Mucosa of stomach (tissue), 1 donor: ENCODE data around the gene ERICH6.

Experiments used
- H3K27me3 ChIP-seq: one replicate; pipeline ENCODE4 v1.7.0; 2013; ENCODE audit warnings: mild to moderate bottlenecking, low read length; ENCODE audit not compliant: control insufficient read depth, insufficient read depth
- H3K36me3 ChIP-seq: one replicate; pipeline ENCODE4 v1.7.0; 2013; ENCODE audit warnings: low read length; ENCODE audit not compliant: control insufficient read depth, insufficient read depth
- H3K4me1 ChIP-seq: one replicate; pipeline ENCODE4 v1.7.0; 2013; ENCODE audit warnings: mild to moderate bottlenecking, low read length; ENCODE audit not compliant: control insufficient read depth, insufficient read depth
- H3K4me3 ChIP-seq: one replicate; pipeline ENCODE4 v1.7.0; 2013; ENCODE audit warnings: low read length
- H3K9ac ChIP-seq: one replicate; pipeline ENCODE4 v1.7.0; 2013; ENCODE audit warnings: mild to moderate bottlenecking, low read length, moderate library complexity
- H3K9me3 ChIP-seq: one replicate; pipeline ENCODE4 v1.7.0; 2013; ENCODE audit warnings: mild to moderate bottlenecking, low read length, moderate library complexity; ENCODE audit not compliant: control insufficient read depth
- donor health status: Pancreatic carcinoma.

Gene ERICH6

DNA sequence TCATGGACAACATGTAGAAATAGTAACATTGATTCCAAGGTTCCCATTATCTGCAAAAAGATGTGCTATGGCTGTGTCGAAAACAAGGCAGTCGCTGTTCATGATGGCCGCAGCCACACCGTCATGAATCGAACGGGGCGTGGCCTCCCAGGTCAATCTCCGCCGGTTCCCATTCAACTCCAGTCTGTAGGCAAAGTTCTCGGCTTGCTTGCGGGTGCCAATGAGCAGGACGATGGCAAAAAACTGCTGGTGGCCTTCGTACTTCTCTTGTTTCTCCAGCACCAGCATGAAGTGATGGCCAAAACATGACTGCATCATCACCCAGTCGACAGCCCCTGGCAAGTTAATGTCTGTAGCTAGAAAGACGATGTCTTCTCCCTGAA, 38.4 kb upstream of the ERICH6 start:
- H3K4me3 ChIP-seq, result no peak overlapping the region
- no peaks in the 10 kb centered on the region for H3K27me3 ChIP-seq
- peaks cover 36% of the 10 kb centered on the region for H3K4me1 ChIP-seq
- H3K9me3 ChIP-seq, result no peaks in the 10 kb centered on the region
- H3K36me3 ChIP-seq, result peaks cover 6% of the 10 kb centered on the region
- H3K9ac ChIP-seq, result no peak overlapping the region

DNA sequence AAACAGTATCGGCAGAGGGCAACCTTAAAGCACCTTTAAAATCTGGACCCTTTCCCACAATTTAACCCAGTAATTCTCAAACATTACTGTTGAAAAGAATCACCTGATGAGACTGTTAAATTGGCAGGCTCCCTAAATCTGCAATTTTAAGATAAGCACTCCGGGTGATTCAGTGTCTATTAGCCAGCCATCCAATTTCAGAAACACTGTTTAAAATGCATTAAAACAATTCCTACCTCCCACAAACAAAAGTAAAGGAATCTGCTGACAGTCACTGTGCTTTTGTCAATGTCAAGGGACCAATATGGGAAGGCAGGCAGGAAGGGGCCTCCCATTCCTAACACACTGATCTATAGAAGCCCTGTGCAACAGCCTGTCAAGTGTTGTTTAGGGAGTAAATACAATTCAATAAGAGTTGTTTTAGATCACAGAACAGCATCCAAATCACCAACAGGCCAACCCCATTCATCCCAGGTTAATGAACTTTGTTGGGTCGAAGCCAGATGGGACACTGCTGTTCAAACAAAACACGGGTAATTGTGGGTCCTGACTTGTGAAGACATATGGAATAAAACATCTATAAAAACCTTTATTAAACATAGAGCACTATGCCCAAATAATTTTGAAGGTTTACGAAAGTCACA, 37.9 kb upstream of the ERICH6 start:
- Histone ChIP-seq H3K4me3 (no peak overlapping the region), H3K36me3 (peaks cover 6% of the 10 kb centered on the region), H3K27me3 (no peaks in the 10 kb centered on the region), H3K9me3 (no peaks in the 10 kb centered on the region), H3K9ac (no peak overlapping the region), H3K4me1 (peaks cover 35% of the 10 kb centered on the region)

DNA sequence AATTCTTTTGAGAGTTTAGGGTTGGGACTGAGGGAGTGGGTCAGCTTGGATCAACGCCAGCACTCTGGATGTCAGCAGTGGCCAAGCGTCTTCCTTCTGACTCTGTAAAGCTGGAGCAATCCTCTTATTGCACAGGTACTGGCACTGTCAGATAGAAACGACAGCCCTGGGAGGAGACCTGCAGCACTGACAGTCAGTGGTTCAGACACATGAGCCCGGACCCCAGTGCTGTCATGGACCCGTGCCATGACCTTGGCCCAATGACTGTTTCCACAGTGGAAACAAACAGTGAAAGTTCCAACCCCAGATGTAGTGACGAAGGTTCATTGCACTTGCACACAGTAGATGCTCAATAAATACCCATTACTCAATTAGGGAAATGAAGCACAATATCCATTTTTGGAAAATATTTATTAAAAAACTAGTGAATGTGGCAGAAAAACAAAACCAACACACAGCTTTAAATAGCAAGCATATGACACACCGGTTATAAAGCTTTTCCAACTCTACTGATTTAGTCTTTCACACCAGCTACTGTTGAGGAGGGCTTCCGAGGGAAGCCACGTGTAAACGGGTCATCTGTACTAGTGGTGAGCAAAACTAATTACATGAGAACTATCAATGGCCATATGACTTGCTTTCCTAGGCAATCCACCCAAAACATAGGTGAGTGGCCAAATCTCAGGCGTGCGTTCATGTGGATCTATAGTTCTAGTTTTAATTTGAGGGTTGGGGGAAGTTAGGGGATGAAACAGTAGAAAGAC, 37.2 kb upstream of the ERICH6 start:
- Histone ChIP-seq H3K9me3 (no peaks in the 10 kb centered on the region), H3K36me3 (peaks cover 6% of the 10 kb centered on the region), H3K4me3 (no peak overlapping the region), H3K27me3 (no peaks in the 10 kb centered on the region), H3K9ac (no peak overlapping the region), H3K4me1 (peaks cover 30% of the 10 kb centered on the region)

DNA sequence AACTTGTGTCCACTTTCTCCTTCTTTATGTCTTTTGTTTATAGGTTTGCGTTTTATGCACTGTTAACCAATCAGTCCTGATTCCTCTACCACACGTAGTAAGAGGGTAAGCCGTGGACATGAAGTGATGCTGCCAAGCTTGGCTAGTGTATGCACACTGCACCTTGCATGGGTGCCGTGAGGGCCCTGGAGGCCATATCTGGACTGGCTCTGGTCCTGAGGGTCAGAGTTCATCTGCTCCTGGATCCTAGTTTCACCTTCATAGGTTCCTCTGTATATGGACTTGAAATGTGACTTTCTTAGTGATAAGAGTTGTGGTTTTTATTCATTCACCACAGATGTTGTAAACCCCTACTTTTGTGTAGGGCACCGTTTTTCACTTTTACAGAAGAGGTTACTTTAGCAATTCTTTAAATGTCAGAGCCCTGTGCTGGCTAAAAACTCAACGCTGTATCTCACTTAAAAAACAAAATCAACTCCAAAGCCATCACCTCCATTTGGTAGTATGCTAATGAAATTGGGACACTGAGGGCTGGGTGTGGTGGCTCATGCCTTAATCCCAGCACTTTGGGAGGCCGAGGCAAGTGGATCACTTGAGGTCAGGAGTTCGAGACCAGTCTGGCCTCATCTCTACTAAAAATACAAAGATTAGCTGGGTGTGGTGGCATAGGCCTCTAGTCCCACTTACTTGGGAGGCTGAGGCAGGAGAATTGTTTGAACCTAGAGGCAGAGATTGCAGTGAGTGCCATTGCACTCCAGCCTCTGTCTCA, 36.3 kb upstream of the ERICH6 start:
- Histone ChIP-seq H3K4me3 (no peak overlapping the region), H3K9ac (no peak overlapping the region), H3K36me3 (peaks cover 6% of the 10 kb centered on the region), H3K9me3 (no peaks in the 10 kb centered on the region), H3K27me3 (no peaks in the 10 kb centered on the region), H3K4me1 (peaks cover 28% of the 10 kb centered on the region)

DNA sequence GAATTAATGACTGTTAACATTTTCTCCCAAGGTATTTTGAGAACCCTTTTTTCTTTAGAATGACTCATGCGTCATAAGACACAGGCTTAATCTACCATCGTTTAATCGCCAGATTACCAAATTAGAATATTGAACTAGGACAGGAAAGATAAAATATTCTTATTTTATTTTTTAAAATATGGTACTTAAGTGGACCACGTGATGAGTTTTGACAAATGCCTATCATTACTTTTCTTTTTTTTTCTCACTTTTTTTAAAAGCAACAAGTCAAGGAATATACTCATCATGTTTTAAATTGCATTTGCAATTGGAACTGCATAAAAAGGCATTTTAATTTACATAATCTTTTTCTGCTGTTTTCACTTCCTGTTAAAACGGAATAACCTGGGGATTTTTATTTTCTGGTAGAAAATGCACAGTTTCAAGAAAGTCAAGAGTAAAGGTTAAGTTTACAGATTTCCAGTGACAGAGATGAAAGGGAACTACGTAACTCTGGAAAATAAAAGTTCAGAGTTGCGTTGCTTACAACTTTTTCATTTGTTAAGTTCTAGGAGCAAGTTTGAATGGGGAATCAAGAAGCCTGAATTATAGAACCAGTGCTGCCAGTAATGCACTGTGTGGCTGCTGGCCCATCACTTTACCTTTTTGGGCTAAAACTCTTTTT, 35.6 kb upstream of the ERICH6 start:
- H3K4me3 ChIP-seq, result no peak overlapping the region
- H3K36me3 ChIP-seq, result peaks cover 6% of the 10 kb centered on the region
- no peaks in the 10 kb centered on the region for H3K27me3 ChIP-seq
- H3K9me3 ChIP-seq, result no peaks in the 10 kb centered on the region
- H3K9ac ChIP-seq, result no peak overlapping the region
- H3K4me1 ChIP-seq, result peaks cover 22% of the 10 kb centered on the region

DNA sequence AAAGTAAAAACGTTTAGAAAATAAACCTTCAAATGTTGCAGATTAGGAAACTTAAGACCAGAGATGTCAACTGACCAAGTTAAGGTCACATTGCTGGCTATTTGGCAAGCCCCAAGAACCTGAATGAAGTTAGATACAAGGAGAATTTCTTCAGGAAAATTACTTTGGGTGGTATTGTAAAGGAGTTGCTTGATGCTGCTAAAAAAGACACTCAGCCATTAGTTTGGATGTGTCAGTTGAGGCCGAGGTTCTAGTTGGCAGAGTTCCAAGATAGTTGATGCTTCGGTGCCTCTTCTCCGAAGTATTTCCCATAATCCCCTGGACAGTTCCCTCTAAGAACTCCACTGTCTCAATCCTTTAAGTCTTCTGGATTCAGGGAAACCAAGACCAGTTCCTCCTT, 35.0 kb upstream of the ERICH6 start:
- peaks cover 21% of the 10 kb centered on the region for H3K4me1 ChIP-seq
- peaks cover 6% of the 10 kb centered on the region for H3K36me3 ChIP-seq
- no peak overlapping the region for H3K4me3 ChIP-seq
- H3K27me3 ChIP-seq, result no peaks in the 10 kb centered on the region
- no peaks in the 10 kb centered on the region for H3K9me3 ChIP-seq
- no peak overlapping the region for H3K9ac ChIP-seq

DNA sequence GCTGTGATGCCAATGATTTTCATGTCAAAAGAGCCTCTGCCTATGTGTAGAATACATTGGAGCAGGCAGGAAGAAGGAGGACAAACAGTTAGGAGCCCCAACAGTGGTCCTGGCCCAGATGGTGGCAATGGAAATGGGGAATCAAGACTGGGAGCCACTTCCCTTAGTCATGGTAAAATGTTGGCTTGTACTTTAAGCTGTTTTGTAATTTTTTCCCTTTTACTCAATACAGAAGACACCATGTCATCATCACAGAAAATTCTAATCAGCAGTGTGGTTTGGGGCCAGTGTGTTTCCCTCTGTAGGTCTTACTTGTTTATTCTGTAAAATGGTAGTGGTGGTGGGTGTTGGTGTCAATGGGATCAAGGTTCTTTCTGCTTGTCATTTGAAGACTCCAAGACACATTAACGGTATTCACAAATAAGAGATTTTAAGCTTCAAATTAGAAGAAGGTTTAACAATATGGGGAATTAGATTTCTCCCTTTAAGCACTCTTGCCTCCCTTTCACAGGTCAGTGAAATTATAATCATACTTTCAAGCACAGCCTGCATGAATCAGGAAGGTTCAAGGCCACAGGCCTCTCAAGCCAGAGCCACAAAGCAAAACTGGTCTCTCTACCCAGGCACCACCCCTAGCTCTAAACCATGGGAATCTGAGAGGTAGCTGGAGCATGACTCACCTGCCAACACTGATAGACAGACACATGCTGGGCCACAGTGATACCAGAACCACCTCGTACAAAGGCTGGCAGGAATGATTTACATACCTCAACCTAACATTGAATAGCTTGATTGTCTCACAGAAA, 34.4 kb upstream of the ERICH6 start:
- H3K36me3 ChIP-seq, result peaks cover 6% of the 10 kb centered on the region
- H3K4me3 ChIP-seq, result no peak overlapping the region
- H3K9ac ChIP-seq, result no peak overlapping the region
- no peaks in the 10 kb centered on the region for H3K27me3 ChIP-seq
- H3K4me1 ChIP-seq, result peaks cover 21% of the 10 kb centered on the region
- H3K9me3 ChIP-seq, result no peaks in the 10 kb centered on the region

DNA sequence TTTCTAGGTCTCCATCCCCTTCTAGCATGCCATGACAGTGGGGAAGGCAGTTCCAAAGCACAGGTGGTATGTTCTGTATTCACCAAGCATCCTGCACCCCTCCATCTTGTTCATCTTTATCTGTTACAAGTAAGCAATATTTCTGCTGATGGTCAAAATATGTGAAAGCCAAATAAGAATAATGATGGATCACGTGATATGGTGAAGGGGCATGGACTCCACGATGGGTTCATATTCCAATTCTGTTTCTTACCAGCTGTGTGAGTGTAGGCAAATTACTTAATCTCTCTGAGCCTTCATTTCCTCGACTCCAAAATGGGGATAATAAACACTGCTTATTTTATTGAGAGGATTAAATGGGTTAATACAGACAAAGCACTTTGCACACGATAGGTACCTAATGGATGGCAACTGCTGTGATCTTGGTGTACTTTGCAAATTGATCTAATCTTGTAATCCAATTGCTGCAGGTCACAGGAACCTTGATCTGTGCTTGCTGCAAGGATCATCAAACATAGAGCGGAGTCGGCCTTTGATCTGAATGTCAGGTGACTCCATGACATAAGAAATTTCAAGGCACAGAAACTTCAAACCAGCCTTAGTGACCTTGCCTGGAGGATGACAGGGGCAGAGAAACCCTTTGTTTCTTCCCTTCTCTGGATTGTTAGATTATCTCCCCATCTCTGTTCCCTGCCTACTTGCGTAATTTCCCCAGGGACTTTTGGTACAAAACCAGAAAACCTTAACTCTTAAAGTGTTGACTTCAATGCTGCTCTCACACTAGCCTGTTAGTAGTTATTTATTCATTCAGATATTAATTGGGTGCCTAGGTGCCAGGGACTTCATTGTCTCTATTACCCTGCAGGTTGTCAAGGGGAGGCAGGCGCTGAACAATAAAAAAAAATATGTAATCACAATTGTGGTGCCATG, 33.4 kb upstream of the ERICH6 start:
- Histone ChIP-seq H3K9ac (no peak overlapping the region), H3K4me3 (no peak overlapping the region), H3K4me1 (peaks cover 21% of the 10 kb centered on the region), H3K27me3 (no peaks in the 10 kb centered on the region), H3K9me3 (no peaks in the 10 kb centered on the region), H3K36me3 (peaks cover 6% of the 10 kb centered on the region)

DNA sequence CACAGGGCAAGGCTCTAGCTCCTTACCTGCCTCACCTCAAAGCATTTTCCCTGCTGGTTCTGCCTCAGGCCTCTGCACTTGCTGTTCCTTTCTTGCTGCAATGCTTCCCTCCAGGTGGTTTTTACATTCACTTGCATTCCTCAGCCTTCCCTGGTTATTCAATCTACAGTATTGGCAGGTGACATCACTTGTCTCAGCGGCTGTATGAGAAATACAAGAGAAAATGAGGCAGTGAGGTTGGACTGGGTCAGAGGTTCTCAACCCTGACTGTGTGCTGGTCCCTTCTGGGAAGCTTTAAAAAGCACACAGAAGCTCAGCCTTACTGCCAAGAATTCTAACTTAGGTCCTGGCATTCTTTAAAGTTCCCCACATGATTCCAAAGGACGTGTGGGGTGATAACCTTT, 32.6 kb upstream of the ERICH6 start:
- H3K4me1 ChIP-seq, result peaks cover 21% of the 10 kb centered on the region
- no peak overlapping the region for H3K4me3 ChIP-seq
- H3K36me3 ChIP-seq, result peaks cover 4% of the 10 kb centered on the region
- no peak overlapping the region for H3K9ac ChIP-seq
- no peaks in the 10 kb centered on the region for H3K27me3 ChIP-seq
- no peaks in the 10 kb centered on the region for H3K9me3 ChIP-seq

DNA sequence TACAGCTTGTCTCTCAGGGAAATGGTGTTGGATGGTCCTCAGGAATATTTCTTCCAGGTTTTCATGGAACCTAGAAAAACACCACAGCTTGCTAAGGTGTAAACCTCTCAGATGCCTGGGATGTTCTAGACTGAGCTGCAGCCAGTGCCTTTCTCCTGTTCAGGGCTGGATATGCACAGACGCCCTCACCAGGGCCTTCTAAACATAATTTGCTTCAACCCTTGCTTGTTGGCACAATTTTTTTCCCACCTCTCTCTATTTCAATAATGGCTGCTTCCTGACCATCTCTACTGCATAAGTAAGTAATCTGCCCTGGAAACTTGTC, 31.0 kb upstream of the ERICH6 start:
- Histone ChIP-seq H3K27me3 (no peaks in the 10 kb centered on the region), H3K9ac (no peak overlapping the region), H3K4me3 (no peak overlapping the region), H3K4me1 (peaks cover 21% of the 10 kb centered on the region), H3K9me3 (no peaks in the 10 kb centered on the region), H3K36me3 (no peaks in the 10 kb centered on the region)
